Breast epithelium (tissue), 3 donors: ENCODE results near the gene ACTR10.

Experiments
- POLR2A ChIP-seq: fragments of 450-650 bp; IDR thresholded peaks from one replicate; pipeline ENCODE4 v1.6.1; 2016; ENCODE audit warnings: antibody characterized with exemption, mild to moderate bottlenecking, moderate library complexity
- TF ChIP-seq, protein P1 (sequence below), 3 donors: fragments of 450-650 bp; IDR thresholded peaks; one replicate each; pipeline ENCODE4 v1.5.1; 2016 to 2017; ENCODE audit warnings: antibody characterized with exemption in 3 of 3, mild to moderate bottlenecking in 3 of 3, moderate library complexity in 3 of 3

DNA sequence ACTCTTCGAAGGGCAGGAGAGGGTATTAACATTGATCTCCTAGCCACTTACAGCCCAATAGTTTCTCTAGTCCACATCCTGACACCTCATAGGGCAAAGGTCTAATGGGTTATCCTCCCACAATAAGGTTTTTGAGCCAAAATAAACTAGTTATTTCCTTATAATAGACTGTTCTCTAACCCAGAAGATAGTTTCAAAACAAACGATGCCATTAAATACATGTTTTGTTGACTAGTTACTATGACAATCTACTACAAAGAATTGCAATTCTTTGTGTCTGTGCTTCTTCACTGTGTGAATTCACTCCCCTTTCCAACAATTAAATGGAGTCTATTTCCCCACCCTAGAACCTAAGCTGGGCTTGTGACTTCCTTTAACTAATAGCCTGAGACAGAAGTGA is 6.4 kb upstream of the ACTR10 start:
- no peak for TF ChIP-seq POLR2A
- TF ChIP-seq, protein P1, sequence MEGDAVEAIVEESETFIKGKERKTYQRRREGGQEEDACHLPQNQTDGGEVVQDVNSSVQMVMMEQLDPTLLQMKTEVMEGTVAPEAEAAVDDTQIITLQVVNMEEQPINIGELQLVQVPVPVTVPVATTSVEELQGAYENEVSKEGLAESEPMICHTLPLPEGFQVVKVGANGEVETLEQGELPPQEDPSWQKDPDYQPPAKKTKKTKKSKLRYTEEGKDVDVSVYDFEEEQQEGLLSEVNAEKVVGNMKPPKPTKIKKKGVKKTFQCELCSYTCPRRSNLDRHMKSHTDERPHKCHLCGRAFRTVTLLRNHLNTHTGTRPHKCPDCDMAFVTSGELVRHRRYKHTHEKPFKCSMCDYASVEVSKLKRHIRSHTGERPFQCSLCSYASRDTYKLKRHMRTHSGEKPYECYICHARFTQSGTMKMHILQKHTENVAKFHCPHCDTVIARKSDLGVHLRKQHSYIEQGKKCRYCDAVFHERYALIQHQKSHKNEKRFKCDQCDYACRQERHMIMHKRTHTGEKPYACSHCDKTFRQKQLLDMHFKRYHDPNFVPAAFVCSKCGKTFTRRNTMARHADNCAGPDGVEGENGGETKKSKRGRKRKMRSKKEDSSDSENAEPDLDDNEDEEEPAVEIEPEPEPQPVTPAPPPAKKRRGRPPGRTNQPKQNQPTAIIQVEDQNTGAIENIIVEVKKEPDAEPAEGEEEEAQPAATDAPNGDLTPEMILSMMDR (IDR thresholded peaks at IDR 0.05), result no peak
